Embryonic facial prominence (tissue), 1 donor: ENCODE measurements around the gene CRYBA1.
"Not testable (repeated sequence)": the region's sequence is repeated elsewhere in the genome, so short reads cannot be mapped to it uniquely, and the experiment has no call there.

Source experiments
- DNase-seq: peaks from one replicate; pipeline ENCODE4 v3.0.0-alpha.2; 2016; ENCODE audit errors: extremely low spot score

CRYBA1 gene

GRCh38 chr17:29237476-29238132 is 9.1 kb upstream of the CRYBA1 start:
- DNase-seq: no peak

DNA sequence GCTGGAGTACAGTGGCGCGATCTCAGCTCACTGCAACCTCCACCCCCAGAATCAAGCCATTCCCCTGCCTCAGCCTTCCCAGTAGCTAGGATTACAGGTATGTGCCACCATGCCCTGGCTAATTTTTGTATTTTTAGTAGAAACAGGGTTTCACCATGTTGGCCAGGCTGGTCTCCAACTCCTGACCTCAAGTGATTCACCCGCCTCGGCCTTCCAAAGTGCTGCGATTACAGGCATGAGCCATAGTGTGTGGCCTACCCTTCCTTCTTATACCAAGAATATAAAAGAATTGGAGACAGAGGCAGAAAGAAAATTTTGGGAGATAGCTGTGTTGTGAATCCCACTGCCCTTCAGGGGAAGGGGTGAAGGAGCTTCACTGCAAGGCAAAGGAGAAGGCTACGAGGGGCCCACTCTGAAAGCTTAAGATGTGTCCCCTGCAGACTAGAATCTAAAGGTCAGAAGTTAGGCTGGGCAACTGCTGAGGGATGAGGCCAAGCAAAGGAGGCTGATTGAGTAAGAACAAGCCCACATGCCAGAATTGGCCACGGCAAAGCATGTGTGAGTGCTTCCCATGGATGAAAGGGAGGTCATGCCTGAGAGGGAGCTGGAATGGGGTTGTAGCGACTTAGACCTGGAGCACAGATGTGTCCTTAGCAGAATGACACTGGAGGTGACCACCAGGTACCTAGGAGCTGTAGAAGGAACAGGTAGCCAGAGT is 8.4 kb upstream of the CRYBA1 start:
- DNase-seq: no peak

DNA sequence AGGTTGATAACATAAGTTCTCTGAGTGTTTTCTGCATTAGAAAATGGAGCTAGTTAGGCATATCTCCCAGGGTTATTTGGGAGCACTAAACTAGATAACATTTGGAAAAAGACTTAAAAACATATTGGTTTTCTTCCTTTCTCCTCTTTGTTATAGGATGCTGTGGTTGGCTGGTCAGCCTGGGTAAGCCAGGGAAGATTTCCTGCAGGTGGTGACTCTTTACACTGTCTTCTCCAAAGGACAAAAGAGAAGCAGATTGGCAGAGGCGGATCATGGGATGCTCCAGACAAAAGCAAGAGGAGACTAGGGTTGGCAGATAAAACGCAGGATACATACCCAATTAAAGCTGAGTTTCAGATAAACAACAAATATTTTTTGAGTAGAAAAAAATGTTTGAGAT is 6.2 kb upstream of the CRYBA1 start:
- DNase-seq: no peak

DNA sequence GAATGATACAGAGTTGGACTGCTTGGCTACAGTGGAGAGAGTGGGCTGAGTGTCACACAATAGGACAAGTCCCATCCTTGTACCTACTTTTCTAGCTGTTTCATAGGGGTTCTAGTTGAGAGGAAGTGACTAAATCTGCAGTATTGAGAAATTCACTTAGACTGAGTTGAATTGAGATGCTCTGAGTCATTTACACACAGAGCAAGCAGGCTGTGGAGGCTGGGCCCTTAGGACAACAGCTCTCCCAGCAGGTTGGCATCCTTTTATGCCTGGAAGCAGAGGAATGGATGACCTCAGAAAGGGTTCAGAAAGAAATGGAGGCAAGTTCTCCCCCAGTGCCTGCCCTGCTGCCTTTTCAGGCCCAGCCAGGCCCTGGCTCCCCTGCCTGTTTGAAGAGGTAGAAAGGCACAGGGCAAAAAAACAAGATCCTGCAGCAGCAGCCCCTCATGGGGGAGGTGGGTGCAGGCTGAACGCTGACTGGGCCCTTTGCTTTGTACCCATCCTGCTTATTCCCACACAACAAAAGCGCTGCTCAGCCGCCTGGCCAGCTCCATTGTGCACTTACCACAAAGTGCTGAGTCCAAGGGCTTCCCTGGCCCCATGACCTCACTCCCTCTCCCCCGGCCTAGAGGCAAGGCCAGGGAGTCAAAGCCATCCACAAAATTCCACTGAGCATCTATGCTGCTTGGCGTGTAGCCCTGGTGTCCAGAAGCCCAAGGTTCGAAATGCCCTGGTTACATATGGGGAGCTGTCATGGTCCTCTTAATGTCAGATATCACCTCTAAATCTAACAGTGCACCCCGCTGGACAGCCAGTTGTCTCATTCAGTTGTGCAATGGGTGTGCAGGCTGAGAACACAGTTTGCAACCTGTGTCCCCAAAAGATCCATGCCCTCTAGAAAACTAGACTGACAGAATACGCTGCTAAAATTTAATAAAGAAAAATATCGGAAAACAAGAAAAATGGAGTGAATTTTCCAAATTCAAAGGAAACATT is 5.4 kb upstream of the CRYBA1 start:
- DNase-seq: no peak

- no peak for DNase-seq
These were observed 4.6 kb upstream of the CRYBA1 start for GRCh38 chr17:29242051-29242450.

GRCh38 chr17:29242790-29243189 is 3.9 kb upstream of the CRYBA1 start:
- DNase-seq: no peak

DNA sequence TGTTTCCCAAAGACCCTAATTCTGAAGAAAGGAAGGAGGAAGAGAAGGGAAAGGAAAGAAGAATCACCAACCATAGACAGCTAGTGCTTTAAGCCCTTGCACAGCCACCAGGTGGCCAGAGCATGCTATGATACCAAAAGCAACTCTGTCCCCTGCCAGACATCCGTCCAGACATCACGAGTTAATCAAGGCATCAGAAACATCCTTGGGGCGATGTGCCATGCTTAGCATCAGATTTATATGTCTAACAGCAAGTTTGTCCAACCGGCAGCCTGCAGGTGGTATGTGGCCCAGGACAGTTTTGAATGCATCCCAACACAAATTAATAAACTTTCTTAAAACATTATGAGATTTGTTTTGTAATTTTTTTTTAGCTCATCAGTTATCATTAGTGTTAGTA is 2.9 kb upstream of the CRYBA1 start:
- DNase-seq: no peak

- no peak for DNase-seq
These were observed 1.3 kb upstream of the CRYBA1 start for GRCh38 chr17:29245401-29245800.

DNA sequence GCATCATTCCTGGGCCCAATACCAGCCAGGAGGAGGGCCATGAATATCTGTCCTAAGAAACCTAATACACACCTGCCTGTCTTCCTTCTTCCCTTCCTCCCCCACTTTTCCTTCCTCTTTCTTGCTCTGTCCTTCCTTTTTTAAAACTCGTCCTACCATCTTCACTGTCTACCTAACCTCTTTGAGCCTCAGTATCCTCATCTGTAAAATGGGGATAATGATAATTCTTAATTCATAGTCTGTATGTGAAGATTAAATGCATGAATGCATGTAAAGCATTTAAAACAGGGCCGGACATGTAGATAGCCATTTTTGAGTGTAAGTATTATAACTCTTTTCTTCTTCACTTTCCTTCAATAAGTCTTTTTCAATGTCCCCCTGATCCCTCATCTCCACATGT is 560 bp downstream of the CRYBA1 start:
- no peak for DNase-seq

- no peak for DNase-seq
These were observed 2.2 kb downstream of the CRYBA1 start for GRCh38 chr17:29248845-29249244.

GRCh38 chr17:29250666-29251065 is 4.0 kb downstream of the CRYBA1 start:
- DNase-seq: no peak

DNA sequence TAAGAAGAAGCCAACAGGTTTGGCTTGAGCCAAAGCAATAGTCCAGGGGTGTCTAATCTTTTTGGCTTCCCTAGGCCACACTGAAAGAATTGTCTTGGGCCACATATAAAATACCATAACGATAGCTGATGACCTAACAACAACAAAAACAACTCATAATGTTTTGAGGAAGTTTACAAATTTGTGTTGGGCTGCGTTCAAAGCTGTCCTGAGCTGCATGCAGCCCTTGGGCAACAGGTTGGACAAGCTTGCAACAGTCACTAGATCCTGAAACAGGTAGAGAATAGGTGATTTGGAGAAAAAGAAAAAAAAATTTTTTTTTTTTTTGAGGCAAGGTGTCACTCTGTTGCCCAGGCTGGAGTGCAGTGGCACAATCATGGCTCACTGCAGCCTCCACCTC is 4.5 kb downstream of the CRYBA1 start:
- no peak for DNase-seq

DNA sequence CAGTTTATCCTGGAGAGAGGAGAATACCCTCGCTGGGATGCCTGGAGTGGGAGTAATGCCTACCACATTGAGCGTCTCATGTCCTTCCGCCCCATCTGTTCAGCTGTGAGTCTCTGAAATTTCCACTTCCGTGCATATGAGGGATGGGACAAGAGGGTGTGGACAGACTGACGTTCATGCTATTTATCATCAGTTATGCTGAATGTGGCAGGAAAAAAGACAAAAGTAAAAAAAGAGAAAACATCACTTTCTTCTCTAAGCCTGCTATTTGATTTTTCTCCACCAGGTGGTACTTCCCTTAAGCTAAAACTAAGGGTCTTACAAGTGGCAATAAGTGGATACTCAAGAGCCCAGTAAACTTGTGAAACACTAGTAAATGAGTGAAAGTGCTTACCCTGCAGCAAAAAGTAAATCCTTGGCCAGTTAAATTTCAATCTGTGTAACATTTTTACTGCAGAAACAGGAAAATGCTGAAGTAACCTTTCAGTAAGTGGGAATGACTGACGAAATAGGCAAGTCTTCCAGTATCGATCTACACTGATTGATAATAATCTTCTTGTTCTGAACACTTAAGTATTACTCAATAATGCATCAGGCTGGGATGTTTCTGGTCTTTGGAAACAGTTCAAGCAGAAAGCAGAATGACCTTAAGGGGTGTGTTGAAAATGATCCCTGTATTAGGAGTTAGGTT is 5.6 kb downstream of the CRYBA1 start:
- DNase-seq: no peak

DNA sequence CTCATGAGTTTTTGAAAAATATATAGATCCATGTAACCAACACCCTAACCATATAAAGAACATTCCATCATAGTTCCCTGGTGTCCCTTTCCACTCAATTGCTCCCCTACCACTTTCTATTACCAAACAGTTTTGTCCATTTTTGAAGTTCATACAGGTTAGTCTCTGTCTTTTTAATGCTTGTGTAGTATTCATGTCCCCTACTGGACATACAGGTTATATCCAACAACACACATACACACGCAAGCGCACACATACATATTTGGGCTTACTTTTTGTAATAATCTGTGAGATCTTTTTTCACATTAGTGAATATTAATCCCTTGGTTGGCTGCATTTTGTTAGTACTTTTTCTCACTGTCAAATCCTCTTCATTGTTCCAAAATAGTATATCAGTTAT is 6.4 kb downstream of the CRYBA1 start:
- DNase-seq: no peak

- DNase-seq: no peak
These were observed 9.4 kb downstream of the CRYBA1 start for GRCh38 chr17:29255926-29256522.

- no peak for DNase-seq
These were observed 10.2 kb downstream of the CRYBA1 start for GRCh38 chr17:29256735-29257466.

- no peak for DNase-seq
These were observed 11.1 kb downstream of the CRYBA1 start for GRCh38 chr17:29257756-29258155.

DNA sequence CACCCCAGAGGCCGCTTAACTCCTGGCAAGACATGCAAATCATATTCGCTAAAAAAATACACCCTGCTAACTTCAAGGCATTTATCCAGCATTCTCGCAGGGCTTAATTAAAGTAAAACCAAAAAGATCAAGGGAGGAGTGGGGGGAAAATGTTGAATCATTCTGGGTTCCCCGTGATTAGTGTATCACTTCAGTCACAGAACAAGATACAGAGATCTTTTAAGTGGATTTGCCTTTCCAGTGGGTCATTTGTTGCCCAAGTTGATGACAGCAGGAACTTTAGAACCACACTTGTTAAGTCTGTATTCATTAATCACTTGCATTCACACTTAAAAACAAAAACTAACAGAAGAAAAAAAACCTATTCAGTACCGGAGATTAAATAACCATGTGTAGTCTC is 17.3 kb downstream of the CRYBA1 start:
- DNase-seq: no peak

GRCh38 chr17:29271980-29272379 is 25.3 kb downstream of the CRYBA1 start:
- DNase-seq: not testable (repeated sequence)

DNA sequence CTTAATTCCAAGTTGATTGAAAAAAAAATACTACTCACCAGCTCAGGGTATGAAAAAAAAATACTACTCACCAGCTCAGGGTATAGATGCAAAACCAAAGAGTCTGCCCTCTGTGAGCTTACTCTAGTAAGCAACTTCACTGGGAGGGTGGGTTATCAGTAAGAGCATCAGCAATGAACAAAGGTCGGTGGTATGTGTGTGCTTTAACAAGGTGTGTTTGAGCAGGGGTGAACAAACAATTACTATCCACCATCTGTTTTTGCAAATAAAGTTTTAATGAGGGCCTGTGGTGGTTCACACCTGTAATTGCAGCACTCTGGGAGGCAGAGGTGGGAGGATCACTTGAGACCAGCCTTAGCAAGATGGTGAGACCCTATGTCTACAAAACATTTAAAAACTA is 27.3 kb downstream of the CRYBA1 start:
- no peak for DNase-seq

DNA sequence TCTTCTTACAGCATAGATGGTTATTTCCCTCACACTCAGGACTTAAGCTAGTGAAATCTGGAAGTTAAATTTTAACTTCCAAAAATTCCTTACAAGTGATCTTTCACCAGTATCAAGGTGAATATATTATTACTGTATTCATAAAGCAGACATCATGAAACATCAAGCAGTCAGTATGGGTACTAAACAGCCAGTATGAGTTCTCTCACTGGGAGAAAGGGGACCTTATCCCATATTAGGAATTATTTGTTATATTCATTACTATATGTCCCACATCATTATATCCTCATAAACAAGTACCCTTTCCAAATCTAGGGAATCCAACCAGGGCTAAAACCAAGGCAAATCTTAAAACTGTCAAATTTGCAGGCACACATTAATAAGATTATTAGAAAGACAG is 32.0 kb downstream of the CRYBA1 start:
- DNase-seq: no peak
